ENCODE results near the gene CDK5R2.

The CDK5R2 gene

GRCh38 chr2:218991674-218992168 lies 32.3 kb downstream of the CDK5R2 start:
- Histone ChIP-seq H4K20me1 (ENCODE audit: control insufficient read depth, insufficient read depth, low read depth, low read length) (no peaks in the 10 kb centered on the region), H3K36me3 (ENCODE audit: control insufficient read depth, low read length) (no peaks in the 10 kb centered on the region), H3K4me2 (ENCODE audit: low read length) (no peak overlapping the region), H3K9me2 (replicated peaks; ENCODE audit: control insufficient read depth, low read length) (no peaks in the 10 kb centered on the region), H3F3A (ENCODE audit: control insufficient read depth, insufficient read depth) (no peaks in the 10 kb centered on the region), H3K27ac (ENCODE audit: low read depth, low read length) (no peak overlapping the region), H3K79me2 (ENCODE audit: control insufficient read depth, low read length) (no peaks in the 10 kb centered on the region), H3K27me3 (ENCODE audit: control insufficient read depth, low read length) (peaks cover 82% of the 10 kb centered on the region), H3K4me1 (ENCODE audit: control insufficient read depth, low read length) (peaks cover 5% of the 10 kb centered on the region; the same call in 1 of the 2 replicates), H3K4me3 (ENCODE audit: low read length) (no peak overlapping the region), H3K9me3 (ENCODE audit: control insufficient read depth, insufficient read depth, low read length) (no peaks in the 10 kb centered on the region)
- 0 out of 2 replicates have a peak, but pooled peaks have one; percentile 46 for TF ChIP-seq EZH2phosphoT487 (IDR thresholded peaks at IDR 0.05; ENCODE audit: borderline replicate concordance, low read length)
- no peak for TF ChIP-seq CTCF (IDR thresholded peaks at IDR 0.05; ENCODE audit: low read depth, low read length, poor library complexity, severe bottlenecking)

GRCh38 chr2:218992196-218992595 lies 32.7 kb downstream of the CDK5R2 start:
- H3K4me3 ChIP-seq (ENCODE audit: low read length) = no peak overlapping the region
- H3K9me2 ChIP-seq (replicated peaks; ENCODE audit: control insufficient read depth, low read length) = no peaks in the 10 kb centered on the region
- no peak for TF ChIP-seq EZH2phosphoT487 (IDR thresholded peaks at IDR 0.05; ENCODE audit: borderline replicate concordance, low read length)
- H3F3A ChIP-seq (ENCODE audit: control insufficient read depth, insufficient read depth) = no peaks in the 10 kb centered on the region
- H4K20me1 ChIP-seq (ENCODE audit: control insufficient read depth, insufficient read depth, low read depth, low read length) = no peaks in the 10 kb centered on the region
- H3K79me2 ChIP-seq (ENCODE audit: control insufficient read depth, low read length) = no peaks in the 10 kb centered on the region
- H3K9me3 ChIP-seq (ENCODE audit: control insufficient read depth, insufficient read depth, low read length) = no peaks in the 10 kb centered on the region
- H3K36me3 ChIP-seq (ENCODE audit: control insufficient read depth, low read length) = no peaks in the 10 kb centered on the region
- H3K4me2 ChIP-seq (ENCODE audit: low read length) = no peak overlapping the region
- peaks cover 81% of the 10 kb centered on the region for H3K27me3 ChIP-seq (ENCODE audit: control insufficient read depth, low read length)
- H3K27ac ChIP-seq (ENCODE audit: low read depth, low read length) = no peak overlapping the region
- H3K4me1 ChIP-seq (ENCODE audit: control insufficient read depth, low read length) = peaks cover 5% of the 10 kb centered on the region; the same call in 1 of the 2 replicates

- no peaks in the 10 kb centered on the region for H3K36me3 ChIP-seq (ENCODE audit: control insufficient read depth, low read length)
- no peak overlapping the region for H3K27ac ChIP-seq (ENCODE audit: low read depth, low read length)
- no peak overlapping the region for H3K4me2 ChIP-seq (ENCODE audit: low read length)
- peaks cover 5% of the 10 kb centered on the region; the same call in 1 of the 2 replicates for H3K4me1 ChIP-seq (ENCODE audit: control insufficient read depth, low read length)
- TF ChIP-seq CTCF (IDR thresholded peaks at IDR 0.05; ENCODE audit: low read depth, low read length, poor library complexity, severe bottlenecking) (no peak), EZH2phosphoT487 (IDR thresholded peaks at IDR 0.05; ENCODE audit: borderline replicate concordance, low read length) (0 out of 2 replicates have a peak, but pooled peaks have one; percentile 38)
- no peaks in the 10 kb centered on the region for H3K9me2 ChIP-seq (replicated peaks; ENCODE audit: control insufficient read depth, low read length)
- no peaks in the 10 kb centered on the region for H4K20me1 ChIP-seq (ENCODE audit: control insufficient read depth, insufficient read depth, low read depth, low read length)
- H3K4me3 ChIP-seq (ENCODE audit: low read length) = no peak overlapping the region
- H3F3A ChIP-seq (ENCODE audit: control insufficient read depth, insufficient read depth) = no peaks in the 10 kb centered on the region
- H3K27me3 ChIP-seq (ENCODE audit: control insufficient read depth, low read length) = peaks cover 83% of the 10 kb centered on the region
- H3K79me2 ChIP-seq (ENCODE audit: control insufficient read depth, low read length) = no peaks in the 10 kb centered on the region
- no peaks in the 10 kb centered on the region for H3K9me3 ChIP-seq (ENCODE audit: control insufficient read depth, insufficient read depth, low read length)
Observed at GRCh38 chr2:218992703-218993344, 33.4 kb downstream of the CDK5R2 start.

Measured in DOHH2 (cell line).